AML-193 (cell line): ENCODE results near the gene SNAP23.
A peak's percentile ranks its signal among the peaks of the same experiment; 100 is the strongest.

Source experiments
- DNase-seq, 2 experiments: peaks; one replicate each; lab custom pipeline; 2025; lab: John Stamatoyannopoulos, UW

Gene SNAP23

DNA sequence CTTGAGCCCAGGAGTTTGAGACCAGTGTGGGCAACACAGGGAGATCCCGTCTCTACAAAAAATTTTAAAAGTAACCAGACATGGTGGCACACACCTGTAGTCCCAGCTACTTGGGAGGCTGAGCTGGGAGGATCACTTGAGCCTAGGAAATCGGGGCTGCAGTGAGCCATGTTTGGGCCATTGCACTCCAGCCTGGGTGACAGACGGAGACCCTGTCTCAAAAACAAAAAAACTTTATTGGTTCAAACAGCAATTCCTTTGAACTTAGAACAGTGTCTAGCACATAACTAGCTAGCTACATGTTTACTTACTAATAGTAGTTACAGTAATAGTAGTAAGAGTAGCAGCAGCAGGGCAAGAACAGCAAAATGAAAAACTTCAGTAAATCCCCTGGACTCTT lies 63.3 kb downstream of the SNAP23 start:
- no peak for DNase-seq

DNA sequence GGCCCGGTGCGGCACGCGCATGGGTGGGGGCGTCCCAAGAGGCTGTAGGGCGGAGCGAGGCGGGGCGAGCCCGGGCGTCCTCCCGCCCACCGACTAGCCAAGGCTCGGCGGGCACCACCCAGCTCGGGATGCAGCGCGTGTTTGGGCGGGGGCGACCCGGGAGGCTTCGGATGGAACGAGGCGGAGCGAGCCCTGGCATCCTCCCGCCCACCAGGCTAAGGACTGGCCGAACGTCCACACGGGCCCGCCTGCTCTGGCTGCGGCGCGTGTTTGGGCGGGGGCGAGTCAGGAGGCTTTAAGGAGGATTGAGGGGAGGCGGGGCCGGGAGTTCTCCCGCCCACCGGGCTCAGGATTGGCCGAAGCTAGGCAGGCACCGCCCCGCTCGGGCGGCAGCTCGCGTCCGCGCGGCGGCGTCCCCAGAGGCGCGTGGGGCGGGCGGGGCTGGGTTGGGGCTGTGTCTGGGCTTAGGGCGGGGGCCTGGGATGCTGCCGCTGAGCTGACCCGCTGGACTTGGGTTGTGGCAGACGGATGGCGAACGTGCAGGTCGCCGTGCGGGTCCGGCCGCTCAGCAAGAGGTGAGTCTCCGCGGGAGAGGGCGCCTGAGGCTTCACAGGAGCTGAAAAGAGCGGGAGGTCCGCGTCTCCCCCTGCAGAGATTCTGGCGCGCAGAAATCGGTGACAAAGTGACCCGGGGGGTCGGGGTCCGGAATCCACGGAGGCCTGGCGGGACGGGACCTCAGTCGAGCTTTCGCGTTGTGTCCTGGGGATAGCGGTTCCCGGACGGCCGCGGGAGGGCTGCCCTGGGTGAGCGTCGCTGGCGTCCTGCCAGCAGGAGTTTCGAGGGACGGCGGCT lies 80.0 kb downstream of the SNAP23 start, which contains the start of gene STARD9:
Gene STARD9, plus strand, starts transcription at position 419 of the 852 bp plus-strand sequence. Its CDS starts 110 bp downstream, at position 529.
- peak; percentile 95 to 97 for DNase-seq

DNA sequence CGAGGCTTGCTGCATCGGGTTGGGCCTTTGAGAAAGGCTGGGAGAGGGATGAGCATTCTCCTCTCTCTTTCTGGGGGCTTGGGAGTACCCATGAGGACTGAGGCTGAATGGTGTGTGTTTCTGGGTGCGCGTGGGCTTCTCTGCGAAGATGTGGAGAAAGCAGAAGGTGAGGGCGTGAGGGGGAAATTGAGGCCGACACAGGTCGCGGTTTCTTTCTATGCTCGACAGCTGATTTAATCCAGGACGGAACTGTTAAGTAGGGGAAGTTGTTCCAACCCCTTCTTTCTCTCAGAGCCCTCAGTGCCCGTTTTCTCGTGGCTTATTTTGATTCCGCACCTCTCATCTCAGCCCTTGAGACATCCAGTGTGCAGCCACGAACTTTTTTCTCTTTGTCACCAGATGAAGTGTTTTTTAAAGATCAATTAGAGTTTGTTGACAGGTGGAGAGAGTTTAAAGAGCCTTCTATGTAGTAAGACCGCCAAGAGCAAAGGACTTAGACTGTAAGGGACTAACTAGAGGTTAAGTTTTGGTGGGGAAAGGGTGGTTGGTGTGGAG lies 80.7 kb downstream of the SNAP23 start:
- peak in 1 of 2 experiments; percentile 10 for DNase-seq

DNA sequence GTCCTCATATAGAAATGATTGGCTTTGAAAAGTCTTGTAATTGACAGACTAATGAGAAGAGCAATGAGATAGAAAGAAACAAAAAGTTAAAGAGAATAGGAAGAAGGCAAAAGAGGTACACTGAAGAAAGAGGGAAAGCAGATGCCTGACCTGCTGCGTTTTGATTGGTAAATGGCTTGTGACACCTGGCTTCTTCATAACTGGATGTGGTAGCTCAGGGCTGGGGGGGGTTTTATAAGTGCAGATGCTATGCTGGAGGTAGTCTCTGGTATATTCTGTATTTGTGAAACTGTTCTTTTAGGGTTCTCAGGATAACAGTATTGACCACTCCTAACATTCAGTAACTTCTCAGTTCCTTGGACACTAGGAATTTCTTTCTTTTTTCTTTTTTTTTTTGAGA lies 81.3 kb downstream of the SNAP23 start:
- DNase-seq, result no peak

DNA sequence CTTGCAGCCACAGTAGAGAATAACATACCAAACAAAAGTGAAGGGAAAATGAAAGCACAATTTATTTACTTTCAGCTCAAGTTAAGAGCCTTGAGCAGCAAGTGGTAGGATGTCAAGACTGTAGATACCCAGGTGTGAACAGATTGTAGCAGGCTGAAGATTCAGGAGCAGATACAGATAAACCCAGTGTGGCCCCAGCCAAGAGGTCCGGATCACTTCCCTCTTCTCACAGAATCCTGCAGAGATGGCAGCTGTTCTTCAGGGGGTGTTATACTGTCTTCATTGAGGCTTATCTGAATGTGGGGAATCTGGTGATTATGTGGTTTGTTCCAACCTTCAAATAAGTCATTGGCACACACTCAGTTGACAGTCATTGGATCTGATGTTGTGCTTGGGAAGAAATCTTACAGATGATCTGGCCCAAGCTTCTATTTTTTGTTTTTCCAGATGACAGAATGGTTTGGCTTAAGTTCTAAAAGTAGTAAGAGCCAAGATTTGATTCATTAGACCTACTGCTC lies 82.1 kb downstream of the SNAP23 start:
- no peak for DNase-seq

DNA sequence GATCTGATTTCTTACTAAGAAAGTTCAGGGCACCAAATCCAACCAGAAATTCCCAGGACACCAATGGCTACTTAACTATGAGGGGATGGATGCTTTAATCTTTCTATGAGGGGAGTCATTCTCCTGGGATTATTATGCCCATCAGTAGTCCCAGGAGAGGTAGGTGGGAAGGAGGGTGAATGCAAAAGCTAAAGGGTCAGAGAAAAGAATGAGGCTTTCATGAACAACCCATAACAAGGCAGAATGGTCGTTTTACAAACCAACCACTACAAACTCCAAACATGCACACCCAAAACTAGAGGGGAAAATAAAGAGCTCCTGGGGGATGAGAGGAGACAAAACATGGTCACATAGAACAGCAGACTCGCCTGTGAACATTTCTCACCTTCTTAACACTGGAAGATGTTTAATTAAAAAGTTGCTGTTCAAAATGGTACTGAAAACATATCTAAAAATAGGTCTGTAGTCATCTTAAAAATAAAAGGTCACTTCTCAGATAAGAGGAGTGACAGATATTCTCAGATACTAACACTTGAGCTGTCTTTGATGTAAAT lies 83.6 kb downstream of the SNAP23 start:
- DNase-seq, result no peak

DNA sequence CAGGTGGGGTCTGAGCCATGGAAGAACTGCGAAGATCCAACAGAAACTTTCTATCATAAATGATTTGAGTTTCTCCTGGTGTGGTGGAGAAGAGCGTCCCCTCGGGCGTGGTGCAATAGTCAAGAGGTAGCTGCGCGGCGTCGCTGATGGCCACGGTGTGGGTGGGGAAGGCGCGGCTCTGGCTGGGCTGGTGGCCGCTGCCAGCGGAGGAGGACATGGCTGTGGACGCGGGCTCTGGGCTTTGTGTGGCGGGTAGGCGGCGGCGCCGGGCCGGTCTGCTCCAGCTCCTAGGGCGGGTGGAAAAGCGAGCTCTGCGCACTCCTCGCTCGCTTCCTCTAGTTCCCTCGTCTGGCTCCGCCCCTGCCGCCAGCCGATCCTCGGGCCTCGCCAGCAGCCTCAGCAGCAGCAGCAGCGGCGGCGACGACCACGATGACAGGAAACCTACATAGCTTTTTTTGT lies 85.9 kb downstream of the SNAP23 start:
- peak; percentile 76 to 78 for DNase-seq
